GM23338 (cell line): Measurements from ENCODE around the gene PYM1. TPM values are rescaled to one million over a fixed set of nuclear protein-coding genes. Genes with fewer than 3 reads are reported as not detected.

Source experiments
- ATAC-seq: fragments of 200-7000 bp; cut with Tn5 transposase; 3 replicates; pipeline ENCODE4 v1.9.1; 2020
- DNase-seq: peaks from one replicate; pipeline ENCODE4 v3.0.0-alpha.2; 2015; ENCODE audit warnings: low spot score
- H2AFZ ChIP-seq: fragments of 200-600 bp; sonication (generic); 2 replicates; pipeline ENCODE4 v1.8.0; 2016; ENCODE audit warnings: antibody characterized with exemption, mild to moderate bottlenecking, moderate library complexity
- H3F3A ChIP-seq: fragments of 200-600 bp; sonication (generic); replicated peaks from 2 replicates; pipeline ENCODE4 v1.8.0; 2017; ENCODE audit warnings: antibody characterized with exemption, mixed run types, low read depth
- H3K27ac ChIP-seq: fragments of 200-600 bp; sonication (generic); 2 replicates; pipeline ENCODE4 v1.6.1; 2016; ENCODE audit warnings: low read depth
- H3K27me3 ChIP-seq: fragments of 200-600 bp; sonication (generic); 2 replicates; pipeline ENCODE4 v1.8.0; 2016; ENCODE audit warnings: mild to moderate bottlenecking, mixed run types, moderate library complexity; ENCODE audit not compliant: insufficient read depth
- H3K36me3 ChIP-seq: fragments of 200-600 bp; sonication (generic); 2 replicates; pipeline ENCODE4 v1.8.0; 2016; ENCODE audit warnings: mild to moderate bottlenecking; ENCODE audit not compliant: insufficient read depth
- H3K4me1 ChIP-seq: fragments of 200-600 bp; sonication (generic); 2 replicates; pipeline ENCODE4 v1.8.0; 2016; ENCODE audit warnings: mild to moderate bottlenecking, moderate library complexity; ENCODE audit not compliant: insufficient read depth
- H3K4me2 ChIP-seq: fragments of 200-600 bp; sonication (generic); 2 replicates; pipeline ENCODE4 v1.7.1; 2017; ENCODE audit warnings: mixed run types
- H3K4me3 ChIP-seq: fragments of 200-600 bp; sonication (generic); 2 replicates; pipeline ENCODE4 v1.6.1; 2016; ENCODE audit warnings: mixed run types
- H3K79me2 ChIP-seq: fragments of 200-600 bp; sonication (generic); replicated peaks from 2 replicates; pipeline ENCODE4 v1.8.0; 2017; ENCODE audit warnings: mild to moderate bottlenecking; ENCODE audit not compliant: insufficient read depth
- H3K9me2 ChIP-seq: fragments of 200-600 bp; sonication (generic); 2 replicates; pipeline ENCODE4 v1.8.0; 2017; ENCODE audit not compliant: insufficient read depth
- H4K20me1 ChIP-seq: fragments of 200-600 bp; sonication (generic); replicated peaks from 2 replicates; pipeline ENCODE4 v1.8.0; 2017; ENCODE audit warnings: mild to moderate bottlenecking; ENCODE audit not compliant: insufficient read depth
- H3K27ac Mint-ChIP-seq: 2 replicates; pipeline ENCODE4 v1.8.0; 2020; ENCODE audit warnings: inconsistent platforms, mild to moderate bottlenecking, moderate library complexity, mixed read lengths
- H3K27me3 Mint-ChIP-seq: 3 replicates; pipeline ENCODE4 v1.8.0; 2022; ENCODE audit warnings: low read depth, mild to moderate bottlenecking, moderate library complexity, mixed read lengths, inconsistent platforms; ENCODE audit not compliant: insufficient read depth, poor library complexity
- H3K36me3 Mint-ChIP-seq: 3 replicates; pipeline ENCODE4 v1.8.0; 2021; ENCODE audit warnings: low read depth, mild to moderate bottlenecking, inconsistent platforms, moderate library complexity, mixed read lengths
- H3K4me1 Mint-ChIP-seq: 3 replicates; pipeline ENCODE4 v1.8.0; 2020; ENCODE audit warnings: mild to moderate bottlenecking, inconsistent platforms, mixed read lengths
- H3K4me3 Mint-ChIP-seq: 3 replicates; pipeline ENCODE4 v1.8.0; 2021; ENCODE audit warnings: moderate library complexity, mild to moderate bottlenecking, inconsistent platforms, mixed read lengths
- H3K9me3 Mint-ChIP-seq: 3 replicates; pipeline ENCODE4 v1.8.0; 2020; ENCODE audit warnings: moderate library complexity, mild to moderate bottlenecking, inconsistent platforms, mixed read lengths
- CREB1 ChIP-seq: fragments of 250-450 bp; sonication (Bioruptor Pico); IDR thresholded peaks from 2 replicates; pipeline ENCODE4 v1.5.0; 2020; ENCODE audit warnings: low read depth, mild to moderate bottlenecking, moderate library complexity
- CTCF ChIP-seq, 2 experiments: fragments of 200-600 bp in 1 of 2; sonication (generic) in 1 of 2; conservative IDR thresholded peaks; 2 replicates each; pipeline versions ENCODE4 v1.5.1 to v1.6.1; 2016 to 2017; ENCODE audit warnings: antibody characterized with exemption in 2 of 2, low read depth in 2 of 2, mild to moderate bottlenecking in 2 of 2, moderate library complexity in 1 of 2
- ETS1 ChIP-seq: IDR thresholded peaks from 2 replicates; pipeline ENCODE4 v1.6.1; 2016; ENCODE audit warnings: antibody characterized with exemption
- EZH2 ChIP-seq: fragments of 200-600 bp; sonication (generic); IDR thresholded peaks from one replicate; pipeline ENCODE4 v1.8.0; 2017; ENCODE audit warnings: antibody characterized with exemption, mild to moderate bottlenecking, low read depth; ENCODE audit not compliant: unreplicated experiment
- EZH2phosphoT487 ChIP-seq: fragments of 200-600 bp; sonication (generic); IDR thresholded peaks from one replicate; pipeline ENCODE4 v1.8.1; 2018; ENCODE audit warnings: antibody characterized with exemption; ENCODE audit not compliant: unreplicated experiment
- JUNB ChIP-seq: IDR thresholded peaks from one replicate; pipeline ENCODE4 v1.6.1; 2016; ENCODE audit warnings: antibody characterized with exemption; ENCODE audit not compliant: unreplicated experiment
- NANOG ChIP-seq: IDR thresholded peaks from 2 replicates; pipeline ENCODE4 v1.6.1; 2016; ENCODE audit warnings: antibody characterized with exemption, borderline replicate concordance
- POLR2AphosphoS5 ChIP-seq: IDR thresholded peaks from 2 replicates; pipeline ENCODE4 v1.6.1; 2016; ENCODE audit warnings: antibody characterized with exemption, low read depth
- REST ChIP-seq: IDR thresholded peaks from one replicate; pipeline ENCODE4 v1.6.1; 2018; ENCODE audit warnings: antibody characterized with exemption; ENCODE audit not compliant: unreplicated experiment
- STAT1 ChIP-seq: IDR thresholded peaks from one replicate; pipeline ENCODE4 v1.6.1; 2016; ENCODE audit warnings: antibody characterized with exemption; ENCODE audit not compliant: unreplicated experiment
- ZNF114 ChIP-seq: fragments of 250-450 bp; sonication (Bioruptor Pico); IDR thresholded peaks from 2 replicates; pipeline ENCODE4 v1.5.0; 2020; ENCODE audit warnings: mild to moderate bottlenecking, moderate library complexity
- ZNF331 ChIP-seq: fragments of 250-450 bp; sonication (Bioruptor Pico); IDR thresholded peaks from 2 replicates; pipeline ENCODE4 v1.5.0; 2020; ENCODE audit warnings: low read depth, mild to moderate bottlenecking, moderate library complexity
- ZNF462 ChIP-seq: fragments of 250-450 bp; sonication (Bioruptor Pico); IDR thresholded peaks from 2 replicates; pipeline ENCODE4 v1.5.0; 2020; ENCODE audit warnings: mild to moderate bottlenecking, moderate library complexity
- polyA plus RNA-seq: library from polyadenylated mRNA; unstranded; fragments of >200 nt; fragmentation: Nextera tagmentation; extraction: Ambion mirVana; gene quantifications from 2 replicates; pipeline ENCODE4 v1.2.1, GENCODE V29; 2016
- total RNA-seq: library from RNA; depleted of rRNA; stranded (reverse); fragments of >200 nt; shearing (Covaris generic); gene quantifications from 2 replicates; pipeline ENCODE4 v1.2.3, GENCODE V29; 2014

PYM1 gene
- total and polyA plus RNA-seq, 2 experiments from 2014 or later, result 70.2 to 150 TPM

- no peak overlapping the region for H3K4me3 ChIP-seq
- no peaks in the 10 kb centered on the region for H3K27me3 ChIP-seq
- no peak overlapping the region for H2AFZ ChIP-seq
- no peak for DNase-seq
- TF ChIP-seq REST, result no peak
- TF ChIP-seq JUNB, result no peak
- TF ChIP-seq STAT1, result no peak
- TF ChIP-seq ZNF331 (CRISPR knock-in tag), result no peak
- TF ChIP-seq CTCF (conservative IDR thresholded peaks at IDR 0.05; ENCODE audit: low read depth in 2 of 2), result no peak
- no peak for TF ChIP-seq EZH2
- no peak for TF ChIP-seq CREB1 (CRISPR knock-in tag)
- TF ChIP-seq POLR2AphosphoS5, result no peak
- no peak for TF ChIP-seq EZH2phosphoT487
- no peak for TF ChIP-seq ZNF114
- no peak for TF ChIP-seq ZNF462 (CRISPR knock-in tag)
- TF ChIP-seq ETS1, result no peak
- TF ChIP-seq NANOG, result no peak
- peaks cover 21% of the 10 kb centered on the region for H4K20me1 ChIP-seq
- H3K4me2 ChIP-seq, result no peak overlapping the region
- no peaks in the 10 kb centered on the region for H3K4me1 ChIP-seq
- H3K36me3 ChIP-seq, result no peaks in the 10 kb centered on the region
- H3K27ac Mint-ChIP-seq, result no peak overlapping the region; the same call in 1 of the 2 replicates
- H3K9me3 Mint-ChIP-seq, result no peaks in the 10 kb centered on the region
- H3K36me3 Mint-ChIP-seq, result peaks cover 15% of the 10 kb centered on the region
- peaks cover 54% of the 10 kb centered on the region for H3K79me2 ChIP-seq
- no peak for ATAC-seq
- no peak overlapping the region for H3K4me3 Mint-ChIP-seq
- H3K4me1 Mint-ChIP-seq, result peaks cover 8% of the 10 kb centered on the region
- H3F3A ChIP-seq, result no peaks in the 10 kb centered on the region
- H3K27me3 Mint-ChIP-seq, result peaks cover 4% of the 10 kb centered on the region
- no peak overlapping the region; the same call in 1 of the 2 replicates for H3K27ac ChIP-seq
- no peaks in the 10 kb centered on the region for H3K9me2 ChIP-seq
Observed at GRCh38 chr12:55909513-55909884, 18.2 kb downstream of the PYM1 start.
